NB4 (cell line): Measurements from ENCODE around the gene ST6GALNAC2.

Experiments
- MYC ChIP-seq: IDR thresholded peaks from 2 replicates; pipeline ENCODE4 v1.6.1; 2011; ENCODE audit warnings: low read depth, low read length
- POLR2A ChIP-seq: IDR thresholded peaks from 2 replicates; pipeline ENCODE4 v1.6.1; 2011; ENCODE audit warnings: mild to moderate bottlenecking; ENCODE audit not compliant: insufficient read length; ENCODE audit errors: extremely low read depth
- TF ChIP-seq, protein P1 (sequence below): IDR thresholded peaks from one replicate; pipeline ENCODE4 v1.5.1; 2012; ENCODE audit warnings: low read depth, low read length
- TF ChIP-seq, protein P2 (sequence below): IDR thresholded peaks from 2 replicates; pipeline ENCODE4 v1.6.1; 2011; ENCODE audit warnings: low read depth, low read length

DNA sequence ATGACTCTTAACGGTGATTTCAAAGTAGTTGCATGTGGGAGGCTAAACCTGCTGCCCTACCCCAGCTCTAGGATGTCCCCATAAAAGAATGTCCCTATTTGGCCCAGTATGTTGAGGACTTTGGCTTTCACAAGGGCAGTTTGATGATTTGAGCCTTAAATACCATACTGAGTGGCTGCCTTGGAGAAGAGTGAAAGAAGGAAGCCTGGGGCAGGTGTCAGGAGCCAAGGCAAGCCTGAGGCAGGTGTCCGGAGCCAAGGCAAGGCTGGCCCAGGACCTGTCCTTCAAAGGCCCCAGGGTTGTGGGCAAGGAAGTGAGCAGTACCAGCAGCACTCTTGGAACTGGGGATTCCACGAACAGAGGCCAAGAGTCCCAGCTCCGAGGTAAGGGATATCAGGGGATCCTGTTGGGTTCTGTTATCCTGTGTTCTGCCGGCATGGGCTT lies 18.6 kb downstream of the ST6GALNAC2 start:
- TF ChIP-seq, protein P1, sequence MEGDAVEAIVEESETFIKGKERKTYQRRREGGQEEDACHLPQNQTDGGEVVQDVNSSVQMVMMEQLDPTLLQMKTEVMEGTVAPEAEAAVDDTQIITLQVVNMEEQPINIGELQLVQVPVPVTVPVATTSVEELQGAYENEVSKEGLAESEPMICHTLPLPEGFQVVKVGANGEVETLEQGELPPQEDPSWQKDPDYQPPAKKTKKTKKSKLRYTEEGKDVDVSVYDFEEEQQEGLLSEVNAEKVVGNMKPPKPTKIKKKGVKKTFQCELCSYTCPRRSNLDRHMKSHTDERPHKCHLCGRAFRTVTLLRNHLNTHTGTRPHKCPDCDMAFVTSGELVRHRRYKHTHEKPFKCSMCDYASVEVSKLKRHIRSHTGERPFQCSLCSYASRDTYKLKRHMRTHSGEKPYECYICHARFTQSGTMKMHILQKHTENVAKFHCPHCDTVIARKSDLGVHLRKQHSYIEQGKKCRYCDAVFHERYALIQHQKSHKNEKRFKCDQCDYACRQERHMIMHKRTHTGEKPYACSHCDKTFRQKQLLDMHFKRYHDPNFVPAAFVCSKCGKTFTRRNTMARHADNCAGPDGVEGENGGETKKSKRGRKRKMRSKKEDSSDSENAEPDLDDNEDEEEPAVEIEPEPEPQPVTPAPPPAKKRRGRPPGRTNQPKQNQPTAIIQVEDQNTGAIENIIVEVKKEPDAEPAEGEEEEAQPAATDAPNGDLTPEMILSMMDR = no peak
- no peak for TF ChIP-seq POLR2A
- TF ChIP-seq, protein P2, sequence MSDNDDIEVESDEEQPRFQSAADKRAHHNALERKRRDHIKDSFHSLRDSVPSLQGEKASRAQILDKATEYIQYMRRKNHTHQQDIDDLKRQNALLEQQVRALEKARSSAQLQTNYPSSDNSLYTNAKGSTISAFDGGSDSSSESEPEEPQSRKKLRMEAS = no peak
- TF ChIP-seq MYC = no peak
